NOMO-1 treated with DMSO at 0.1 percent for 48 hours (cell line): ENCODE measurements around the gene ENAH.
A peak's percentile ranks its signal among the peaks of the same experiment; 100 is the strongest.

Experiments
- DNase-seq: peaks from one replicate; lab custom pipeline; 2025; ENCODE audit not compliant: unreplicated experiment; lab: John Stamatoyannopoulos, UW

ENAH gene

GRCh38 chr1:225508538-225509375, 144.2 kb downstream of the ENAH start:
- no peak for DNase-seq

DNA sequence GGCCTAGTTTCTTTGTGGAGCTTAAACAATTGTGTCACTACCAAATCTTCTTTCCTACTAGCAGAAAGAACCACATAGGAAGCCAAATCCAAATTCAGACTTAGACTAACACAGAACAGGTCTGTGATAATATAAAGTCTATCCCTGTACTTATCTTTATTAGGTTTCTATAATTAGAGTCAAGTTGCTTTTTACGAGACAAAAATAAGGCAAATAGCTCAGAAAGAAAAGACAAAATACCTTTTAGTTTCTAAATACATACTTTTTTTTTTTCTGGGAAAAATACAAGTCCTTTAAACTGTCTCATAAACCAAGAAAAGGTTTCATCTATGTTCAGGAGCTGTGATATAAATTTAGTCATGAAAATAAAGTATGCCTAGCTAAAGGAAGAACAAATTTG, 146.2 kb downstream of the ENAH start:
- DNase-seq = no peak

GRCh38 chr1:225504776-225505175, 148.1 kb downstream of the ENAH start:
- no peak for DNase-seq

GRCh38 chr1:225500624-225501192, 152.2 kb downstream of the ENAH start:
- no peak for DNase-seq

GRCh38 chr1:225498549-225499136, 154.3 kb downstream of the ENAH start:
- DNase-seq = no peak

DNA sequence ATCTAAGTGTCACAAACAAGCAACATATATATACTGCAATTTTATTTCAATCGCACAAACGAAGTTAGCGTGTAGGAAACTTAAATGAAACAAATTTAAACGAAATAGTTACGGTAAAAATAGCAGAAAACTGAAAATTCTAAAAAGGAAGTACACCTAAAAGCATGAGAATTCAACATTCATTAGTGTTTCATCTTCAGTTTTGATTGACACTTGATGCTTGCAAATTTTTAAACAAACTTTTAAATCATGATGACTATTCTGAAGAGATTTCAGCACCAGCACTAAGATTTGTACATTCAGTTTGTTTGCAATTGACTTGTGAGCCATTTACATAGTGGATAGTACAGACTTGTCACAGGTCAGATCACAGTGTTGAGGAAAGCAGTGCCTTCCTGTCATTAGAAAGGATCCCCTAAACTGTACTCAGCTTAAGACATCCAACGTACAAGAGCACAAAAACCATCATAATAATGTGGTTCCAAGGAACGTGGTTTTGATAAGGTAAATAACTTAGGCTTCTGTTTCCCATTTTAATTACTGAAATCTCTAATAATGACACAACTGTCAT, 158.0 kb downstream of the ENAH start:
- no peak for DNase-seq

GRCh38 chr1:225493591-225494246, 159.2 kb downstream of the ENAH start:
- DNase-seq = no peak

DNA sequence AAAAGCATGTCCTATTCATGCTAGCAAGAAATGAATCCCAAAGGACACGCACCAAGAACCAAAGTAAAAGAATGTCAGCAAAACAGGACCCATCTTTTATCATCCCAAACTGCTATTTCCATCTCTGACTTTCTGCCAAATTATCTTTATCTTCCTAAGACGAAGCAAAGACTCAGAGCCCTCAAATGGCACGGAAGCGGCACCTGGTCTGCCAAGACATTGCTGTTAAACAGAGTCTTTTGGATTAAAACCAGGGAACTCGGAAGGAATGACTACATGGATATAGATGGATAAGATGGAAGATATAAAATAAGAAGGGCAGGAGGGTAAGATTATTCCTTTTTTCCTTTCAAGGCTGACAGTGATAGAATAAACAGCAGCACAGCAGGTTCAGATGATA, 164.2 kb downstream of the ENAH start:
- no peak for DNase-seq

DNA sequence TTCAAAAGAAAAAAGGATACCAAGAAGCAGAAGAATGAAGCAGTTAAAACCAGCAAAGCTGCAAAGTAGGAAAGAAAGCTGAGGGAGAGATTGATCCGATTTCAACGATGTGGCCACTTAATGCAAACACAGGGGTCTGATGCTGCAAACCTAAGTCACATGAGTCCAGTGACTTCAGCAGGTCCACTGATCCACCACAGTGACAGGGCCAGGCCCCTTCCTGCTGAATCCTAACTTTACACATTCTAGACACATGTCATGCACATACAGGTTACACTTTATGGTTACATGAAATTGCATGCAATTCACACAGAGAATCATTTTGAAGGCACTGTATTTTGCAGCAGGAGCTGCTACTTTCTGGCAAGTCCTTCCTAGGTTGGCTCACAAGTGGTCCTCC, 166.1 kb downstream of the ENAH start:
- DNase-seq = no peak

GRCh38 chr1:225485991-225486530, 166.9 kb downstream of the ENAH start:
- no peak for DNase-seq

GRCh38 chr1:225485226-225485625, 167.7 kb downstream of the ENAH start:
- no peak for DNase-seq

DNA sequence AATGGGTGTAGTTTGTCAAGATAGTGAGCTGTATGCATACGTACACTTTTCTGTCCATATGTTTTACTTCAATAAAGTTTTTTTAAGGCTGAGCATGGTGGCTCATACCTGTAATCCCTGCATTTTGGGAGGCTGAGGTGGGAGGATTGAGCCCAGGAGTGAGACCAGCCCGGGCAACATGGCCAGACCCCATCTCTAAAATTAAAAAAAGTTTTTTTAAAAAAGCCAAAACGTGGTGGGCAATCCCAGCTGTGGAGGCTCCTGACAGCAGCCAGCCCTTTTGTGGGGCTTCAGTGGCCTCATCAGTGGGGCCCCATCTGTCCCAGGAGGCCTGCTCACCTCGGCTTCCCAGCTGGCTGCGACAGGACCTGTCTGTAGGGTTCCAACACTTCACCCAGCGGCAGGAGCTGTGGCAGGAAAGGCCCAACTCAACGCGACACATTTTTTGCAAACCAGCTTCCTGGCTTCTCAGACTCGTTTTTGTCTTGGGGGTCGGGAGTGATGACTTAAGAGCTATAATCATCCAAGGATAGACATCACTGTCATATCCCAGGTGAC, 168.2 kb downstream of the ENAH start:
- no peak for DNase-seq

GRCh38 chr1:225483818-225484656, 168.9 kb downstream of the ENAH start:
- DNase-seq = no peak

GRCh38 chr1:225482421-225482950, 170.4 kb downstream of the ENAH start:
- DNase-seq = no peak

DNA sequence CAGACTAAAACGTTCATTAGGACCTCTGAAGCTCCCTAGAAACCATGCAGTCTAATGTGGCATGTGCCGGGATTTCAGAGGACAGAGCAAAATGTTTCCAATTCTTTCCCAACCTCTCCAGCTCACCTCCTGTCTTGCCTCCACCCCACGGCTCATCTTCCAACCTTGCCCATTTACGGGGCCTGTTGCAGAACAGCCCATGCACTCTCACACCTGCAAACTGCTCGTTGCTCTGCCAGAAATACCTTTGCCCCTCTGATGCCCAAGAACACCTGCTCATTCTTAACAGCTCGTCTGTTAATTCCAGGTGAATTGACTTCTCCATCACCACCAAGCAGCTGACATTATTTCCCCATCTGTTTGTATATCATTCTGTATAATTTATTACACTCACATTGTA, 171.2 kb downstream of the ENAH start:
- no peak for DNase-seq

GRCh38 chr1:225480825-225481434, 172.0 kb downstream of the ENAH start:
- peak; percentile 47 for DNase-seq

GRCh38 chr1:225479996-225480720, 172.8 kb downstream of the ENAH start:
- DNase-seq = no peak

DNA sequence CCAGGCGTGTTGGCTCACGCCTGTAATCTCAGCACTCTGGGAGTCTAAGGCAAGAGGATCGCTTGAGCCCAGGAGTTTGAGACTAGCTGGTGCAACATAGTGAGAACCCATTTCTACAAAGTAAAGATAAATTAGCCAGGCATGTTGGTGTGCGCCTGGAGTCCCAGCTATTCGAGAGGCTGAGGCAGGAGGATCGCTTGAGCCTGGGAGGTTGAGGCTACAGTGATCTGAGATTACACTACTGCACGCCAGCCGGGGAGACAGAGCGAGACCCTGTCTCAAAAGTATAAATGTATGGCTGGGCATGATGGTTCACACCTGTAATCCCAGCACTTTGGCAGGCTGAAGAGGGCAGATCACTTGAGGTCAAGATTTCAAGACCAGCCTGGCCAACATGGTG, 173.6 kb downstream of the ENAH start:
- DNase-seq = no peak
